ENCODE results near the gene PDIA5.

The PDIA5 gene

GRCh38 chr3:123060054-123060453 lies 6.8 kb upstream of the PDIA5 start:
- no peak overlapping the region for H3K4me3 ChIP-seq (replicated peaks; ENCODE audit: insufficient read depth, low read length)
- no peak for TF ChIP-seq SPI1 (IDR thresholded peaks at IDR 0.05; ENCODE audit: borderline replicate concordance, low read depth)
- TF ChIP-seq POLR2AphosphoS5 (IDR thresholded peaks at IDR 0.05; ENCODE audit: low read depth): no peak
- no peak for TF ChIP-seq CTCF (IDR thresholded peaks at IDR 0.05; ENCODE audit: insufficient read depth, low read length)
- no peak for TF ChIP-seq GABPA (IDR thresholded peaks at IDR 0.05; ENCODE audit: low read depth)
- TF ChIP-seq, protein P1, sequence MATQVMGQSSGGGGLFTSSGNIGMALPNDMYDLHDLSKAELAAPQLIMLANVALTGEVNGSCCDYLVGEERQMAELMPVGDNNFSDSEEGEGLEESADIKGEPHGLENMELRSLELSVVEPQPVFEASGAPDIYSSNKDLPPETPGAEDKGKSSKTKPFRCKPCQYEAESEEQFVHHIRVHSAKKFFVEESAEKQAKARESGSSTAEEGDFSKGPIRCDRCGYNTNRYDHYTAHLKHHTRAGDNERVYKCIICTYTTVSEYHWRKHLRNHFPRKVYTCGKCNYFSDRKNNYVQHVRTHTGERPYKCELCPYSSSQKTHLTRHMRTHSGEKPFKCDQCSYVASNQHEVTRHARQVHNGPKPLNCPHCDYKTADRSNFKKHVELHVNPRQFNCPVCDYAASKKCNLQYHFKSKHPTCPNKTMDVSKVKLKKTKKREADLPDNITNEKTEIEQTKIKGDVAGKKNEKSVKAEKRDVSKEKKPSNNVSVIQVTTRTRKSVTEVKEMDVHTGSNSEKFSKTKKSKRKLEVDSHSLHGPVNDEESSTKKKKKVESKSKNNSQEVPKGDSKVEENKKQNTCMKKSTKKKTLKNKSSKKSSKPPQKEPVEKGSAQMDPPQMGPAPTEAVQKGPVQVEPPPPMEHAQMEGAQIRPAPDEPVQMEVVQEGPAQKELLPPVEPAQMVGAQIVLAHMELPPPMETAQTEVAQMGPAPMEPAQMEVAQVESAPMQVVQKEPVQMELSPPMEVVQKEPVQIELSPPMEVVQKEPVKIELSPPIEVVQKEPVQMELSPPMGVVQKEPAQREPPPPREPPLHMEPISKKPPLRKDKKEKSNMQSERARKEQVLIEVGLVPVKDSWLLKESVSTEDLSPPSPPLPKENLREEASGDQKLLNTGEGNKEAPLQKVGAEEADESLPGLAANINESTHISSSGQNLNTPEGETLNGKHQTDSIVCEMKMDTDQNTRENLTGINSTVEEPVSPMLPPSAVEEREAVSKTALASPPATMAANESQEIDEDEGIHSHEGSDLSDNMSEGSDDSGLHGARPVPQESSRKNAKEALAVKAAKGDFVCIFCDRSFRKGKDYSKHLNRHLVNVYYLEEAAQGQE (IDR thresholded peaks at IDR 0.05; ENCODE audit: insufficient replicate concordance, low read depth): no peak
- H3K27ac ChIP-seq (replicated peaks): no peak overlapping the region
- DNase-seq (ENCODE audit: low read depth in 1 of 2, low spot score in 1 of 2): no peak
- no peaks in the 10 kb centered on the region for H3K27me3 ChIP-seq (ENCODE audit: insufficient read depth, poor library complexity, severe bottlenecking)

DNA sequence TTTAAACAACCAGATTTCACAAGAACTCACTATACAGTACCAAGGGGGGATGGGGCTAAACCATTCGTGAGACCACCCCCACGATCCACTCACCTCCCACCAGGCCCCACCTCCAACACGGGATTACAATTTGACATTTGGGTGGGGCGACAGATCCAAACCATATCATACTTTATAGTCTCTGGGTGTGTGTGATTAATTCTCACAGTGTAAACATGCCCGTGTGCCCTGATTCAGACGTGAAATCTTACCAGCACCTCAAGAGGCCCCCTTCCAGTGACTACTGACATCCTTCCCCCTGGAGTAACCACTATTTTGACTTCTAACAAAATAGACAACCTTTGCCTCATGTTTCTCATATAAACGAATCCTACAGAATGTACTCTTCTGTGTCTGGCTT lies 5.0 kb upstream of the PDIA5 start:
- Histone ChIP-seq H3K27me3 (ENCODE audit: insufficient read depth, poor library complexity, severe bottlenecking) (no peaks in the 10 kb centered on the region), H3K27ac (replicated peaks) (no peak overlapping the region), H3K4me3 (replicated peaks; ENCODE audit: insufficient read depth, low read length) (no peak overlapping the region)
- TF ChIP-seq, protein P1 (IDR thresholded peaks at IDR 0.05; ENCODE audit: insufficient replicate concordance, low read depth): no peak
- TF ChIP-seq CTCF (IDR thresholded peaks at IDR 0.05; ENCODE audit: insufficient read depth, low read length) (no peak), POLR2AphosphoS5 (IDR thresholded peaks at IDR 0.05; ENCODE audit: low read depth) (no peak), SPI1 (IDR thresholded peaks at IDR 0.05; ENCODE audit: borderline replicate concordance, low read depth) (no peak), GABPA (IDR thresholded peaks at IDR 0.05; ENCODE audit: low read depth) (no peak)
- no peak for DNase-seq (ENCODE audit: low read depth in 1 of 2, low spot score in 1 of 2)

GRCh38 chr3:123063034-123063433 lies 3.8 kb upstream of the PDIA5 start:
- no peak for DNase-seq (ENCODE audit: low read depth in 1 of 2, low spot score in 1 of 2)
- no peak overlapping the region for H3K4me3 ChIP-seq (replicated peaks; ENCODE audit: insufficient read depth, low read length)
- no peak overlapping the region for H3K27ac ChIP-seq (replicated peaks)
- H3K27me3 ChIP-seq (ENCODE audit: insufficient read depth, poor library complexity, severe bottlenecking): no peaks in the 10 kb centered on the region
- TF ChIP-seq POLR2AphosphoS5 (IDR thresholded peaks at IDR 0.05; ENCODE audit: low read depth): no peak
- no peak for TF ChIP-seq CTCF (IDR thresholded peaks at IDR 0.05; ENCODE audit: insufficient read depth, low read length)
- no peak for TF ChIP-seq GABPA (IDR thresholded peaks at IDR 0.05; ENCODE audit: low read depth)
- no peak for TF ChIP-seq SPI1 (IDR thresholded peaks at IDR 0.05; ENCODE audit: borderline replicate concordance, low read depth)
- TF ChIP-seq, protein P1 (IDR thresholded peaks at IDR 0.05; ENCODE audit: insufficient replicate concordance, low read depth): no peak
